ENCODE results near the gene VSIG4.
A peak's percentile ranks its signal among the peaks of the same experiment; 100 is the strongest.

Gene VSIG4

DNA sequence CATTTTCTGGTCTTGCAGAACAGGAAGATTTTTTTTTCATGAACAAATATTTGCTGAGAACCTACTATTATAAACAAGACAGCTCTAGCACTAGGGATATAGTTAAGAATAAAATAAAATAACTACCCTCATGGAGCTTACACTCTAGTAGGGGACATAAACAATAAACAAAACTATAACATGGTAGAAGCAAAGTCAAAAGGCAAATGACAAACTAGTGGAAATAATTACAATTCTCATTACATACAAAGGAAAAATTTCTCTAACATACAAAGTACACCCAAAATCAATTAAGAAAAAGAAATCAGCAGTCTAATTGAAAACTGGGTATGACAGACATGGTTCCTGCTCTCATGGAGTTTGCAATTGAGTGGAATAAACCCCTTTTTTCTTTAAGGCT, 32.0 kb downstream of the VSIG4 start:
- DNase-seq (ENCODE audit: low read depth in 1 of 2, low spot score in 1 of 2), result no peak
- TF ChIP-seq POLR2AphosphoS5 (IDR thresholded peaks at IDR 0.05; ENCODE audit: low read depth) (no peak), GABPA (IDR thresholded peaks at IDR 0.05; ENCODE audit: low read depth) (no peak), CTCF (IDR thresholded peaks at IDR 0.05; ENCODE audit: insufficient read depth, low read length) (no peak), SPI1 (IDR thresholded peaks at IDR 0.05; ENCODE audit: borderline replicate concordance, low read depth) (no peak)
- TF ChIP-seq, protein P1, sequence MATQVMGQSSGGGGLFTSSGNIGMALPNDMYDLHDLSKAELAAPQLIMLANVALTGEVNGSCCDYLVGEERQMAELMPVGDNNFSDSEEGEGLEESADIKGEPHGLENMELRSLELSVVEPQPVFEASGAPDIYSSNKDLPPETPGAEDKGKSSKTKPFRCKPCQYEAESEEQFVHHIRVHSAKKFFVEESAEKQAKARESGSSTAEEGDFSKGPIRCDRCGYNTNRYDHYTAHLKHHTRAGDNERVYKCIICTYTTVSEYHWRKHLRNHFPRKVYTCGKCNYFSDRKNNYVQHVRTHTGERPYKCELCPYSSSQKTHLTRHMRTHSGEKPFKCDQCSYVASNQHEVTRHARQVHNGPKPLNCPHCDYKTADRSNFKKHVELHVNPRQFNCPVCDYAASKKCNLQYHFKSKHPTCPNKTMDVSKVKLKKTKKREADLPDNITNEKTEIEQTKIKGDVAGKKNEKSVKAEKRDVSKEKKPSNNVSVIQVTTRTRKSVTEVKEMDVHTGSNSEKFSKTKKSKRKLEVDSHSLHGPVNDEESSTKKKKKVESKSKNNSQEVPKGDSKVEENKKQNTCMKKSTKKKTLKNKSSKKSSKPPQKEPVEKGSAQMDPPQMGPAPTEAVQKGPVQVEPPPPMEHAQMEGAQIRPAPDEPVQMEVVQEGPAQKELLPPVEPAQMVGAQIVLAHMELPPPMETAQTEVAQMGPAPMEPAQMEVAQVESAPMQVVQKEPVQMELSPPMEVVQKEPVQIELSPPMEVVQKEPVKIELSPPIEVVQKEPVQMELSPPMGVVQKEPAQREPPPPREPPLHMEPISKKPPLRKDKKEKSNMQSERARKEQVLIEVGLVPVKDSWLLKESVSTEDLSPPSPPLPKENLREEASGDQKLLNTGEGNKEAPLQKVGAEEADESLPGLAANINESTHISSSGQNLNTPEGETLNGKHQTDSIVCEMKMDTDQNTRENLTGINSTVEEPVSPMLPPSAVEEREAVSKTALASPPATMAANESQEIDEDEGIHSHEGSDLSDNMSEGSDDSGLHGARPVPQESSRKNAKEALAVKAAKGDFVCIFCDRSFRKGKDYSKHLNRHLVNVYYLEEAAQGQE (IDR thresholded peaks at IDR 0.05; ENCODE audit: insufficient replicate concordance, low read depth), result no peak
- Histone ChIP-seq H3K4me3 (replicated peaks; ENCODE audit: insufficient read depth, low read length) (no peak overlapping the region), H3K27ac (replicated peaks) (peak overlapping the region; percentile 64), H3K27me3 (ENCODE audit: insufficient read depth, poor library complexity, severe bottlenecking) (no peaks in the 10 kb centered on the region)

DNA sequence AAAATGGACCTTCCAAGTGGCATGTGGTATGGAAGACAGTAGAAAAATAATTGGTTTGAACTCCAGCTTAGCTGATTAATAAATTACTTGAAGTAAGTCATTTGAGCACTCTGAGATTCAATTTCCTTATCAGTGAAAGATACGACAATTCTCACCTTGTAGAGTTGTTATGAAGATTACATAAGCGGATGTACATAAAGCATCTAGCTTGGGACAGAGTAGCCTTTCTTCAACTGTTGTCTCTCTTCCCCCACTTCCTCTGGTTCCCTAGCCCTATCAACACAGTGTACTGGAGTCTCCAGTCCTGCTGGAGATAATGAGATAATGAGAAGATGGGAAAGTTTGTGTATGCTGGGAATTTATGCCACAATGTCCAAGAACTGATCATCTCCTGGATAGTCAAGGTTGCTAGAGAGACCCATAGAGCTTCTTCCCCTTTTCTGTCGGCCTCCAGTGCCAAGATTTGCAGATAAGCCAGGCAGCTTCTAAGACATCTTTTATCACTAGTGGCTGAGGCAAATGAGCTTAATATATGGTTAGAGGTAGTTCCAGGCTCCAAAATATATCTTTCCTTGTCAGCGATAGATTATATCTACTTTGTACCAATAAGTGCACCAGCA, 33.9 kb downstream of the VSIG4 start:
- TF ChIP-seq SPI1 (IDR thresholded peaks at IDR 0.05; ENCODE audit: borderline replicate concordance, low read depth), result peak; percentile 22; the same call in 1 of the 2 replicates
- peak; percentile 20; the same call in 1 of the 2 replicates for TF ChIP-seq POLR2AphosphoS5 (IDR thresholded peaks at IDR 0.05; ENCODE audit: low read depth)
- TF ChIP-seq CTCF (IDR thresholded peaks at IDR 0.05; ENCODE audit: insufficient read depth, low read length), result no peak
- TF ChIP-seq, protein P1 (IDR thresholded peaks at IDR 0.05; ENCODE audit: insufficient replicate concordance, low read depth), result no peak
- no peak overlapping the region for H3K4me3 ChIP-seq (replicated peaks; ENCODE audit: insufficient read depth, low read length)
- no peaks in the 10 kb centered on the region for H3K27me3 ChIP-seq (ENCODE audit: insufficient read depth, poor library complexity, severe bottlenecking)
- peak in 1 of 2 experiments; percentile 77 for DNase-seq (ENCODE audit: low read depth in 1 of 2, low spot score in 1 of 2)
- H3K27ac ChIP-seq (replicated peaks), result peak overlapping the region; percentile 92

DNA sequence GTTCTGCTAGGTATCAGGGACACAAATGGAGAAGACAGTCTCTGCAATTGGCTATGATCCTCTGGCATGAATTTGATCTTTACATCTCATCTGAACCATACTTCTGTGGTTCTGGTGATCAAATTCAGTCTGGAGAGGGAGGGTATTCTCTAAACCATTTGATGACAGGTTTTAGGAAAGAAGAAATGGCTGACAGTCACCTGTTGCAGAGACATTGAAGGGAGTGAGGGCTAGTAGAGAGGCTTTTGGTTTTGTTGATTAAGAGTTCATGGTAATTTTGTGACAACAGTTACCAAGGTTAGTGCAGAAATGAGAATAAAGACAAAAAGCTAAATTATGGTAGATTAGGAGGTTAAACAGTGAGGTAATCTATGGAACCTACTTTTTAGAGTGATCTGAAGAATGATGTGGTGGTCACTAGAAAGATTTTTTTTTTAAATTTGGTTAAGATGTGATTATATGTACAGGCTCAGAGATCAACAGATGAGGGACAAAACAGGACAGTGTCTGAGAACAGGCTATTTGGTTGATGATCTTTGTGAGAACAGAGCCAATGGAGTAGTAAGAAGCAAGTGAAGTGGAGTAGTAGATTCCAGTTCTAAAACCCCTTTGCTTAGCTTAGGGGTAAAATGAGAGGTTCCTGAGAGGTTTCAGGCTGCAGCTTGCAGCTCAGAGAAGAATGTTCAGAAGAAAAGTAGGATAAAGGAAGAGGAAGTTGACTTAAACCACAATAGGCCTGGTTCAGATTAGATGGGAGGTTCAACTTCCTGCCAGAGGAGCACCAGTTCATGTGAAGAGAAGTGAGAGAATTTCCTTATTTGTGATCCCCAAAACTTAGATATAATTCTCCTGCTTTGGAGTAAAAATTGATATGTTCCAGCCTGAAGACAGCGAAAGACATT, 34.7 kb downstream of the VSIG4 start:
- TF ChIP-seq CTCF (IDR thresholded peaks at IDR 0.05; ENCODE audit: insufficient read depth, low read length) (no peak), GABPA (IDR thresholded peaks at IDR 0.05; ENCODE audit: low read depth) (no peak), SPI1 (IDR thresholded peaks at IDR 0.05; ENCODE audit: borderline replicate concordance, low read depth) (peak; percentile 60; the same call in 1 of the 2 replicates)
- TF ChIP-seq, protein P1 (IDR thresholded peaks at IDR 0.05; ENCODE audit: insufficient replicate concordance, low read depth), result no peak
- no peaks in the 10 kb centered on the region for H3K27me3 ChIP-seq (ENCODE audit: insufficient read depth, poor library complexity, severe bottlenecking)
- peak in 1 of 2 experiments; percentile 82 for DNase-seq (ENCODE audit: low read depth in 1 of 2, low spot score in 1 of 2)
- peak overlapping the region; percentile 92 for H3K27ac ChIP-seq (replicated peaks)
- no peak overlapping the region for H3K4me3 ChIP-seq (replicated peaks; ENCODE audit: insufficient read depth, low read length)
